ENCODE data around the gene TMEM151A. TPM values are rescaled to one million over a fixed set of nuclear protein-coding genes. Genes with fewer than 3 reads are reported as not detected.
A peak's percentile ranks its signal among the peaks of the same experiment; 100 is the strongest.

TMEM151A gene
- polyA plus RNA-seq, 1 experiment: 0.15 TPM

GRCh38 chr11:66289548-66290329 lies 2.0 kb upstream of the TMEM151A start:
- ChIA-PET CTCF (interaction anchor here (0.9 to 4.5 kb wide), 13 partner anchors 7 to 132 kb away, joined by 3 to 34 read pairs (median 5); partner anchors contain the start of genes NPAS4, RAB1B and RIN1), POLR2A (interaction anchor here (0.6 to 1.6 kb wide), 9 partner anchors 7 to 278 kb away, joined by 3 to 18 read pairs (median 6); partner anchors contain the start of gene CD248)
- TF ChIP-seq CTCF (IDR thresholded peaks at IDR 0.05; ENCODE audit: insufficient read depth, low read depth, low read length): no peak
- peaks cover 8% of the 10 kb centered on the region for H3K36me3 ChIP-seq (ENCODE audit: control insufficient read depth, insufficient read depth, low read length)
- no peak for DNase-seq (ENCODE audit: low read depth)
- peaks cover 21% of the 10 kb centered on the region for H3K27me3 ChIP-seq (ENCODE audit: control insufficient read depth, insufficient read depth, low read length)
- peak overlapping the region; percentile 62 for H3K4me3 ChIP-seq (ENCODE audit: low read depth, low read length)

GRCh38 chr11:66290330-66290621 lies 1.4 kb upstream of the TMEM151A start:
- ChIA-PET CTCF (interaction anchor here (1.1 to 4.5 kb wide), 3 partner anchors 8 to 22 kb away, joined by 3 to 34 read pairs (median 6); no protein-coding TSS in a partner anchor), POLR2A (no interaction called here)
- H3K36me3 ChIP-seq (ENCODE audit: control insufficient read depth, insufficient read depth, low read length): peaks cover 6% of the 10 kb centered on the region
- TF ChIP-seq CTCF (IDR thresholded peaks at IDR 0.05; ENCODE audit: insufficient read depth, low read depth, low read length): no peak
- H3K27me3 ChIP-seq (ENCODE audit: control insufficient read depth, insufficient read depth, low read length): peaks cover 21% of the 10 kb centered on the region
- no peak for DNase-seq (ENCODE audit: low read depth)
- H3K4me3 ChIP-seq (ENCODE audit: low read depth, low read length): no peak overlapping the region

- ChIA-PET CTCF (interaction anchor here (1.2 to 4.5 kb wide), 4 partner anchors 9 to 98 kb away, joined by 3 to 34 read pairs (median 6); no protein-coding TSS in a partner anchor), POLR2A (interaction anchor here (0.6 kb wide), 1 partner anchor 21 kb away, joined by 5 read pairs; no protein-coding TSS in a partner anchor)
- Histone ChIP-seq H3K4me3 (ENCODE audit: low read depth, low read length) (no peak overlapping the region), H3K36me3 (ENCODE audit: control insufficient read depth, insufficient read depth, low read length) (no peaks in the 10 kb centered on the region), H3K27me3 (ENCODE audit: control insufficient read depth, insufficient read depth, low read length) (peaks cover 23% of the 10 kb centered on the region)
- no peak for DNase-seq (ENCODE audit: low read depth)
- TF ChIP-seq CTCF (IDR thresholded peaks at IDR 0.05; ENCODE audit: insufficient read depth, low read depth, low read length): no peak
Measured at GRCh38 chr11:66291303-66291705, 390 bp upstream of the TMEM151A start.

- Histone ChIP-seq H3K4me3 (ENCODE audit: low read depth, low read length) (no peak overlapping the region), H3K36me3 (ENCODE audit: control insufficient read depth, insufficient read depth, low read length) (no peaks in the 10 kb centered on the region), H3K27me3 (ENCODE audit: control insufficient read depth, insufficient read depth, low read length) (peaks cover 23% of the 10 kb centered on the region)
- ChIA-PET POLR2A (no interaction called here), CTCF (interaction anchor here (0.8 kb wide), 1 partner anchor 10 kb away, joined by 3 read pairs; no protein-coding TSS in a partner anchor)
- no peak for DNase-seq (ENCODE audit: low read depth)
- TF ChIP-seq CTCF (IDR thresholded peaks at IDR 0.05; ENCODE audit: insufficient read depth, low read depth, low read length): no peak
Measured at GRCh38 chr11:66292543-66293332, 1.0 kb downstream of the TMEM151A start.

- no peak for DNase-seq (ENCODE audit: low read depth)
- H3K36me3 ChIP-seq (ENCODE audit: control insufficient read depth, insufficient read depth, low read length): no peaks in the 10 kb centered on the region
- ChIA-PET CTCF (interaction anchor here (0.8 kb wide), 1 partner anchor 10 kb away, joined by 3 read pairs; no protein-coding TSS in a partner anchor), POLR2A (no interaction called here)
- no peak for TF ChIP-seq CTCF (IDR thresholded peaks at IDR 0.05; ENCODE audit: insufficient read depth, low read depth, low read length)
- H3K27me3 ChIP-seq (ENCODE audit: control insufficient read depth, insufficient read depth, low read length): peaks cover 23% of the 10 kb centered on the region
- no peak overlapping the region for H3K4me3 ChIP-seq (ENCODE audit: low read depth, low read length)
Measured at GRCh38 chr11:66293352-66293751, 1.7 kb downstream of the TMEM151A start.

All from BJ (cell line).